Measurements from ENCODE around the gene TSHR.

Gene TSHR

GRCh38 chr14:81127785-81128184 is 172.4 kb downstream of the TSHR start:
- TF ChIP-seq FOXP2 (optimal IDR thresholded peaks at IDR 0.05; ENCODE audit: borderline replicate concordance, extremely low read depth, extremely low read length, insufficient read depth) (no peak), SIN3A (IDR thresholded peaks at IDR 0.05; ENCODE audit: borderline replicate concordance, insufficient read depth, low read length) (no peak), POLR2AphosphoS5 (IDR thresholded peaks at IDR 0.05; ENCODE audit: low read depth, low read length) (no peak), REST (IDR thresholded peaks at IDR 0.05; ENCODE audit: insufficient read depth in 1 of 2, low read depth in 2 of 2, low read length in 2 of 2) (no peak), TAF1 (IDR thresholded peaks at IDR 0.05; ENCODE audit: borderline replicate concordance, insufficient read depth, low read length) (no peak)

- TF ChIP-seq SIN3A (IDR thresholded peaks at IDR 0.05; ENCODE audit: borderline replicate concordance, insufficient read depth, low read length) (no peak), FOXP2 (optimal IDR thresholded peaks at IDR 0.05; ENCODE audit: borderline replicate concordance, extremely low read depth, extremely low read length, insufficient read depth) (no peak), TAF1 (IDR thresholded peaks at IDR 0.05; ENCODE audit: borderline replicate concordance, insufficient read depth, low read length) (no peak), REST (IDR thresholded peaks at IDR 0.05; ENCODE audit: insufficient read depth in 1 of 2, low read depth in 2 of 2, low read length in 2 of 2) (no peak)
Observed at GRCh38 chr14:81129242-81129641, 173.8 kb downstream of the TSHR start.

GRCh38 chr14:81132468-81132867 is 177.0 kb downstream of the TSHR start:
- no peak for TF ChIP-seq TAF1 (IDR thresholded peaks at IDR 0.05; ENCODE audit: borderline replicate concordance, insufficient read depth, low read length)
- no peak for TF ChIP-seq POLR2AphosphoS5 (IDR thresholded peaks at IDR 0.05; ENCODE audit: low read depth, low read length)
- TF ChIP-seq REST (IDR thresholded peaks at IDR 0.05; ENCODE audit: insufficient read depth in 1 of 2, low read depth in 2 of 2, low read length in 2 of 2): no peak
- no peak for TF ChIP-seq FOXP2 (optimal IDR thresholded peaks at IDR 0.05; ENCODE audit: borderline replicate concordance, extremely low read depth, extremely low read length, insufficient read depth)
- no peak for TF ChIP-seq SIN3A (IDR thresholded peaks at IDR 0.05; ENCODE audit: borderline replicate concordance, insufficient read depth, low read length)

GRCh38 chr14:81133400-81133799 is 178.0 kb downstream of the TSHR start:
- TF ChIP-seq SIN3A (IDR thresholded peaks at IDR 0.05; ENCODE audit: borderline replicate concordance, insufficient read depth, low read length): no peak
- no peak for TF ChIP-seq TAF1 (IDR thresholded peaks at IDR 0.05; ENCODE audit: borderline replicate concordance, insufficient read depth, low read length)
- no peak for TF ChIP-seq POLR2AphosphoS5 (IDR thresholded peaks at IDR 0.05; ENCODE audit: low read depth, low read length)
- TF ChIP-seq REST (IDR thresholded peaks at IDR 0.05; ENCODE audit: insufficient read depth in 1 of 2, low read depth in 2 of 2, low read length in 2 of 2): no peak
- no peak for TF ChIP-seq FOXP2 (optimal IDR thresholded peaks at IDR 0.05; ENCODE audit: borderline replicate concordance, extremely low read depth, extremely low read length, insufficient read depth)

- TF ChIP-seq TAF1 (IDR thresholded peaks at IDR 0.05; ENCODE audit: borderline replicate concordance, insufficient read depth, low read length) (no peak), POLR2AphosphoS5 (IDR thresholded peaks at IDR 0.05; ENCODE audit: low read depth, low read length) (no peak), SIN3A (IDR thresholded peaks at IDR 0.05; ENCODE audit: borderline replicate concordance, insufficient read depth, low read length) (no peak), FOXP2 (optimal IDR thresholded peaks at IDR 0.05; ENCODE audit: borderline replicate concordance, extremely low read depth, extremely low read length, insufficient read depth) (no peak), REST (IDR thresholded peaks at IDR 0.05; ENCODE audit: insufficient read depth in 1 of 2, low read depth in 2 of 2, low read length in 2 of 2) (no peak)
Observed at GRCh38 chr14:81137316-81137715, 181.9 kb downstream of the TSHR start.
